Activated CD8-positive, alpha-beta memory T cell treated with anti-CD3 and anti-CD28 coated beads, Interleukin-2, amount 10 ng/mL, durations not matched to agents 7 days and 5 days (primary cell): ENCODE data around the gene TCF20. TPM values are rescaled to one million over a fixed set of nuclear protein-coding genes. Genes with fewer than 3 reads are reported as not detected.

Source experiments
- ATAC-seq: fragments of 150-1000 bp; cut with Tn5 transposase; one replicate; pipeline ENCODE4 v1.10.0; 2021; ENCODE audit warnings: moderate library complexity
- CTCF ChIA-PET: fragments of 350-600 bp; sonication (Branson Sonifier 250); formaldehyde crosslinking; loops from one replicate; lab custom pipeline; 2021; ENCODE audit warnings: antibody characterized with exemption; lab: Charles Lee
- DNase-seq: peaks from one replicate; pipeline ENCODE4 v3.0.0-alpha.2; 2020
- H3K27ac Mint-ChIP-seq: one replicate; pipeline ENCODE4 v1.8.0; 2021; ENCODE audit warnings: mild to moderate bottlenecking, mixed read lengths
- H3K27me3 Mint-ChIP-seq: one replicate; pipeline ENCODE4 v1.8.0; 2021; ENCODE audit warnings: mixed read lengths
- H3K36me3 Mint-ChIP-seq: one replicate; pipeline ENCODE4 v1.8.0; 2021; ENCODE audit warnings: mild to moderate bottlenecking, mixed read lengths
- H3K4me1 Mint-ChIP-seq: one replicate; pipeline ENCODE4 v1.8.0; 2021; ENCODE audit warnings: mixed read lengths
- H3K4me3 Mint-ChIP-seq: one replicate; pipeline ENCODE4 v1.8.0; 2021; ENCODE audit warnings: mild to moderate bottlenecking, moderate library complexity, mixed read lengths
- H3K9me3 Mint-ChIP-seq: one replicate; pipeline ENCODE4 v1.8.0; 2022; ENCODE audit warnings: low read depth, mixed read lengths
- total RNA-seq, 2 experiments: library from RNA; stranded (reverse); gene quantifications; one replicate each; pipeline ENCODE4 v1.2.3, GENCODE V29; 2021

TCF20 gene
- 10 to 100 TPM; 73.1 to 82.5 TPM for total RNA-seq

GRCh38 chr22:42270510-42271190 lies at the start of gene TCF20:
TSS of gene TCF20 (minus strand) at chr22:42270653. CDS start at chr22:42215305, 55,348 bp downstream.
- peak within 1 kb of the TSS; percentile 73 for H3K27ac Mint-ChIP-seq
- CTCF ChIA-PET, result no interaction called here
- ATAC-seq (peak; percentile 84), DNase-seq (peak; percentile 82)
- no peaks in the 10 kb centered on the region for H3K9me3 Mint-ChIP-seq
- H3K27me3 Mint-ChIP-seq, result no peaks in the 10 kb centered on the region
- H3K4me1 Mint-ChIP-seq, result peaks cover 24% of the 10 kb centered on the region
- H3K4me3 Mint-ChIP-seq, result peak within 1 kb of the TSS; percentile 87
- peaks cover 7% of the 10 kb centered on the region for H3K36me3 Mint-ChIP-seq

DNA sequence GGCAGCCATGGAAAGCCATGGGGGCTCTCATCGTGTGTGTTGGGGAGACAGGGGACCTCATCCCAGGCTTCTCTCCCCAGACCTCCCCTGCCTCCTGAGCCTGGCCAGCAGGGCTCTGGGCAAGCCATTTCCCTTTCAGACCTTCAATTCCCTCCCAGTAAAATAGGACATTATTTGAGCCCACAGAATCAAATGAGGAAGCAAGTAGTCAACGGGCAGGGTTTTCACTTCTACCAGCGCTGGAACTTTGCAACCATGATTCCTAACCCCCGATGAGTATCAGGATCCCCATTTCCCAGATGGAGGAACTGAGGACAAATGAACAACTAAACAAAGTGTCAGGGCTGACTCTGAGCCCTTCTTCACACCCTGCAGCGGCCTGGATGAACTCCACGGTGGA lies 48.9 kb upstream of the TCF20 start:
- DNase-seq, result no peak
- Mint-ChIP-seq H3K4me3 (no peak overlapping the region), H3K4me1 (peaks cover 12% of the 10 kb centered on the region), H3K9me3 (peaks cover 4% of the 10 kb centered on the region), H3K27ac (no peak overlapping the region), H3K36me3 (peaks cover 1% of the 10 kb centered on the region), H3K27me3 (no peaks in the 10 kb centered on the region)
- no peak for ATAC-seq
- CTCF ChIA-PET, result no interaction called here

DNA sequence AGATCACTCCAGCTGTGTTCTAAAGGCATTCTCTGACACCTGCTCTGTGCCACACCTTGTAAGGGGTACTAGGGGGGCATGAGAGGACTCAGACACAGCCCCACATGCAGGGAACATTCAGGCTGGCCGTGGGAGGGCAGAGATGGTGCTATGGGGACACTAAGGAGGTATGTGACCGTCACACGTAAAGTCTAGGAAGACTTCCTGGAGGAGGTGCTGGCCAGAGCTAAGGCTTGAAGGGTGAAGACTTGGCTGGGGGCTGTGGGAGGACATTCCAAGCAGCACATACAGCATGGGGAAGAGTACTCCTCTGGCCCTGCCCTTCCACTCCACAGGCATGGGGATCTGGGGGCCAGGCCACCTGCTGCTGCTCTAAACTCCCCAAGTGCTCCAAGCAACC lies 48.5 kb upstream of the TCF20 start:
- Mint-ChIP-seq H3K4me3 (no peak overlapping the region), H3K27ac (no peak overlapping the region), H3K9me3 (peaks cover 4% of the 10 kb centered on the region), H3K4me1 (peaks cover 12% of the 10 kb centered on the region), H3K27me3 (no peaks in the 10 kb centered on the region), H3K36me3 (peaks cover 1% of the 10 kb centered on the region)
- ATAC-seq, result no peak
- DNase-seq, result no peak
- CTCF ChIA-PET, result no interaction called here

DNA sequence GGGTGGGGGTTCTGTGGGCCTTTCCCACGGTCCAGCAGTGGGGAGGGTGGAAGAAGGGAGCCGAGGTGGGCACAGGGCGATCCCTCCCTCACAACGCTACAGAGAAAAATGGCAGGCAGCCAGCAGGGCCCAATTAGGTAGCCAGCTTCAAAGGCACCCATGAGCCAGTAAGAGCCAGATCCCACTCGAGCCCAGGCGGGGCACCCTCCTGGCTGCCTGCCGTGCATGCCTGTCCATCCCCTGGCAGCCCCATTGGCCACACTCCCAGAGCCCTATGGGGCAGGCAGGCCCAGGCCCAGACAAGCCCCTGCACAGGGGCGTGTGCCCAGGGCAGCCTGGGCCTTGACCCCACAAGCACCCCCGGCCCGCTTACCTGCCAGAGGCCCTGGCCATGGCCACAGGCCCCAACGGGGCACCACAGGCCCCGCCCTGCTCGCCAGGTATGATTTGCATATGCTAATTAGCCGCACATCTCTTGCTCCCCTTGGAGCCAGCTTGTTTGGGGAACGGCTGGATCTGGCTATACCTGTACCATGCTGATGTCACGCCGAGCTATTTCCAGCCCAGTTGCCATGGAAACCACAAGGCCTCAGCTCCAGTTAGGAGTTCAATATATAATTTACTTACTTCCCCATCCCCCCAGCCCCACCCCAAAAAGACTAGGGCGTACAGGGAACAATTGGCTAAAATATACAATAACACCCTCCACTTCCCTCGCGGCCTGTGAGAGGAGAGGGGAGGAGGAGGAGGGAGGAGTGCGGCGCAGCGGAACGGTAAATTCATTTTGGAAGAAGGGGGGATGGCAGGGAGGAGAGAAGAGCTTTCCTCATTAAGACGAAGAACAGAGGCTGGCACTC lies 47.5 kb upstream of the TCF20 start:
- Mint-ChIP-seq H3K27me3 (no peaks in the 10 kb centered on the region), H3K4me1 (peaks cover 13% of the 10 kb centered on the region), H3K27ac (no peak overlapping the region), H3K36me3 (no peaks in the 10 kb centered on the region), H3K9me3 (no peaks in the 10 kb centered on the region), H3K4me3 (no peak overlapping the region)
- DNase-seq (no peak), ATAC-seq (no peak)
- CTCF ChIA-PET, result interaction anchor here (1.1 kb wide), 1 partner anchor 38 kb away, joined by 3 read pairs; no protein-coding TSS in a partner anchor

DNA sequence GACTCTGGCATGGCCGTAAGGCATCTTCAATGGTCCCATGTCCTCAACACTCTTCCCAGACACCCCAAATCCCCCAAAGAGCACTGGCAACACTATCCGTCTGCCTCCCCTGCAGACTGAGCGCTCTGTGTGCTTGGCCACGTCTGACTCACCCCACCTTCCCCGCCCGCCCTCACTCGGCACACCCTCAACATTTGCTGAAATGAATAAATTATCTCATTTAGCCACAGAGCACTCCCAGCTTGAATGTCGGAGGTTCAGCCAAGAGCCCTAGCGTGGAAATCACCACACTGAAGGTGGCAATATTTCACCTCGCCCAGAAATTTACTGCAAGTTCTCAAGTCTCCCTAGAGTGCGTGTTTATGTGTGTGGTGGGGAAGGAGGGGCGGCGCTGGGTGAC lies 46.6 kb upstream of the TCF20 start:
- Mint-ChIP-seq H3K36me3 (no peaks in the 10 kb centered on the region), H3K27me3 (no peaks in the 10 kb centered on the region), H3K4me3 (no peak overlapping the region), H3K27ac (no peak overlapping the region), H3K4me1 (peaks cover 13% of the 10 kb centered on the region), H3K9me3 (no peaks in the 10 kb centered on the region)
- peak; percentile 69 for DNase-seq
- peak; percentile 84 for ATAC-seq
- CTCF ChIA-PET, result interaction anchor here (1.1 kb wide), 1 partner anchor 39 kb away, joined by 3 read pairs; no protein-coding TSS in a partner anchor

- Mint-ChIP-seq H3K9me3 (no peaks in the 10 kb centered on the region), H3K36me3 (no peaks in the 10 kb centered on the region), H3K4me1 (peaks cover 13% of the 10 kb centered on the region), H3K4me3 (no peak overlapping the region), H3K27ac (peak overlapping the region; percentile 44), H3K27me3 (no peaks in the 10 kb centered on the region)
- DNase-seq, result no peak
- CTCF ChIA-PET, result interaction anchor here (0.7 kb wide), 1 partner anchor 146 kb away, joined by 3 read pairs; no protein-coding TSS in a partner anchor
- no peak for ATAC-seq
Observed at GRCh38 chr22:42315392-42315756, 44.9 kb upstream of the TCF20 start.

- DNase-seq (no peak), ATAC-seq (no peak)
- no peaks in the 10 kb centered on the region for H3K36me3 Mint-ChIP-seq
- H3K4me3 Mint-ChIP-seq, result no peak overlapping the region
- H3K9me3 Mint-ChIP-seq, result no peaks in the 10 kb centered on the region
- CTCF ChIA-PET, result interaction anchor here (0.7 kb wide), 1 partner anchor 146 kb away, joined by 3 read pairs; no protein-coding TSS in a partner anchor
- peaks cover 13% of the 10 kb centered on the region for H3K4me1 Mint-ChIP-seq
- no peaks in the 10 kb centered on the region for H3K27me3 Mint-ChIP-seq
- peak overlapping the region; percentile 44 for H3K27ac Mint-ChIP-seq
Observed at GRCh38 chr22:42314709-42315391, 44.4 kb upstream of the TCF20 start.

DNA sequence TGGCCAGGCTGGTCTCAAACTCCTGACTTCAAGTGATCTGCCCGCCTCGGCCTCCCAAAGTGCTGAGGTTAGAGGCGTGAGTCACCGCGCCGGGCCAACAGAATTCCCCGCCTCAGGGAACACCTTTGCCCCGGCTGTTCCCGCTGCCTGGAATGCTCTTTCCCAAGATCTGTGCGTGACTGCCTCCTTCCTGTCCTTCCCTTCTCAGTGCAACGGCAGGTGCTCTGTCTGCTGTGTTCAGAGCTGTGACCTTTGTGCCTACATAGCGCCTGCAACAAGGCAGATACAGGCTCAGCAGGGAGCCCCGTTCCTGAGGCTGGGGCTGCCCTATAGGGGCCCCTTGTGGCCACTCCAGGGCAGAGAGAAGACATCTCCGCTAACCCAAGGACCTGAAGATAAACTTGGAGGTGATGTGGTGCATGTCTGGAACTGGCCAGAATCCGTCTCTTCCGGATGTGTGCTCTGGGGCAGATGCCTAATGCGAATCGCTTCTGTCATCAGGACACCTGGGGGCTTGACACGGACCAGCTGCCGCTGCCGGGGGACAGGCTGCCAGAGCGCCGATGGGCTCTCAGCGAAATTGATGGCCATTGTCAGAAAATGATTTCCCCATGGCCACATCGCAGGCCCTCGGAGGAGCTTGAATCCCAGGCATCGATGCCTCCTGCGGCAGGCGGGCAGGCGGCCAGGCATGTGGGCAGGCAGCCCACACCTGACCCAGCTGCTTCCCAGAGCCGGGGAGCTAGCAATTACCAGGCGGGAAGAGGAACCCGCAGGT lies 43.5 kb upstream of the TCF20 start:
- H3K4me3 Mint-ChIP-seq, result no peak overlapping the region
- ATAC-seq, result no peak
- no peak overlapping the region for H3K27ac Mint-ChIP-seq
- H3K4me1 Mint-ChIP-seq, result peaks cover 13% of the 10 kb centered on the region
- H3K36me3 Mint-ChIP-seq, result no peaks in the 10 kb centered on the region
- DNase-seq, result no peak
- CTCF ChIA-PET, result interaction anchor here (1.2 kb wide), 1 partner anchor 124 kb away, joined by 3 read pairs; no protein-coding TSS in a partner anchor
- no peaks in the 10 kb centered on the region for H3K9me3 Mint-ChIP-seq
- no peaks in the 10 kb centered on the region for H3K27me3 Mint-ChIP-seq

- H3K27me3 Mint-ChIP-seq, result no peaks in the 10 kb centered on the region
- H3K9me3 Mint-ChIP-seq, result no peaks in the 10 kb centered on the region
- CTCF ChIA-PET, result interaction anchor here (1.2 to 1.8 kb wide), 2 partner anchors 125 to 144 kb away, joined by 3 to 6 read pairs; no protein-coding TSS in a partner anchor
- peaks cover 13% of the 10 kb centered on the region for H3K4me1 Mint-ChIP-seq
- H3K4me3 Mint-ChIP-seq, result no peak overlapping the region
- DNase-seq (no peak), ATAC-seq (no peak)
- H3K27ac Mint-ChIP-seq, result no peak overlapping the region
- H3K36me3 Mint-ChIP-seq, result no peaks in the 10 kb centered on the region
Observed at GRCh38 chr22:42313204-42313603, 42.8 kb upstream of the TCF20 start.

DNA sequence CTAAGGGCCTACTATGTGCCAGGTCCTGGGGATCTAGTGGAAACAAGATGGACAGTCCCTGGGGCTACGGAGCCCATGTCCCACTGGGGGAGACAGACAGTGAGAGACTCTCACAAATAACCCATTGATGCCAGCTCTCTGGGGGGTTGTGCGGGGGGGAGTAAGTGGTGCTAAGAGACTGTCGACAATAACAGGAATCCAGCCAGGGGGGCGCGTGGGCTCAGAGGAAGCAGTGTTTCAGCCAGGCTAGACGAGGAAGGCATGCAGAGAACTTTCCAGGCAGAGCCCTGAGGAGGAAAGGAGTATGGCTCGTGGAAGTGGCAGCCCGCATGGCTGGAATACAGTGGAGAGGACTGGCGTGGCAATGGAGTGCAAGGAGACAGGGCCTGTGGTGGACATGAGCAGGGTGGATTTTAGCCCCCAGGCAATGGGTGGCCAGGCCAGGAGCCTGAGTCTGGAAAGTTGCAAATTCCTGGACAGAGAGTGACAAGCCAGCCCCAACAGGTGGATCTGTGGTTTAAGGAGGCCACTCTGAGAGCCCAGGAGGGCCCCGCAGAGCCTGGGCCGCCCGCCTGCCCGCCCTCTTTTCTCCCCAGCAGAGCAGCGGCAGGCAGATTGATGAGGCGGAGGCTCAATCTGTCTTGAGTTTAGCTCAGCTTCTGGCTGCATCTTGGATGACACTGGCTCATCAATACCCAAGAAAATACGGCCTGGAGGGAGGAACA lies 40.0 kb upstream of the TCF20 start:
- H3K27me3 Mint-ChIP-seq, result peaks cover under 1% of the 10 kb centered on the region

DNA sequence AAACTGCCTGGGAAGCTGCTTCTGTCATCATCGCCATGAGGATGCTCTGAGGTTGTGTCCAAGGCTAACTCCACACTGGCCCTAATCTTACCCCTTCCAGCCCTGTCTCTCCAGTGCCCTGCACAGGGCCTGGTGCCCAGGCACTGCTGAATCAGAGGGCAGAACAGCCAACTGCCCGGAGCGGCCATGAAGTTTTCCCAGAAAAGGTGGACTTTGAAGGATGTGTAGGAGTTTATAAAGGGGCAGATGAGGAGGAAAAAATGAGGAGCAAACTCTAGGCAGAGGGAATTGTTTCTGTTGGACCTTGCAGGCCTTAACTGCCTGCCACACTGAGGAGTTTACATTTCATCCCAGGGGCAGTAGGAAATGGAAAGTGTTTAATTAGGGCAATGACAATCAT lies 39.4 kb upstream of the TCF20 start:
- H3K9me3 Mint-ChIP-seq, result no peaks in the 10 kb centered on the region
- H3K4me1 Mint-ChIP-seq, result peaks cover 2% of the 10 kb centered on the region
- H3K27ac Mint-ChIP-seq, result no peak overlapping the region
- no peak for ATAC-seq
- no peaks in the 10 kb centered on the region for H3K36me3 Mint-ChIP-seq
- peaks cover 3% of the 10 kb centered on the region for H3K27me3 Mint-ChIP-seq
- no peak for DNase-seq
- no peak overlapping the region for H3K4me3 Mint-ChIP-seq
- CTCF ChIA-PET, result no interaction called here

More for the DNA sequence above, 40.0 kb upstream of the TCF20 start:
- peaks cover 5% of the 10 kb centered on the region for H3K4me1 Mint-ChIP-seq
- no peak overlapping the region for H3K27ac Mint-ChIP-seq
- no peak overlapping the region for H3K4me3 Mint-ChIP-seq
- DNase-seq (no peak), ATAC-seq (no peak)
- H3K36me3 Mint-ChIP-seq, result no peaks in the 10 kb centered on the region
- CTCF ChIA-PET, result no interaction called here
- no peaks in the 10 kb centered on the region for H3K9me3 Mint-ChIP-seq

DNA sequence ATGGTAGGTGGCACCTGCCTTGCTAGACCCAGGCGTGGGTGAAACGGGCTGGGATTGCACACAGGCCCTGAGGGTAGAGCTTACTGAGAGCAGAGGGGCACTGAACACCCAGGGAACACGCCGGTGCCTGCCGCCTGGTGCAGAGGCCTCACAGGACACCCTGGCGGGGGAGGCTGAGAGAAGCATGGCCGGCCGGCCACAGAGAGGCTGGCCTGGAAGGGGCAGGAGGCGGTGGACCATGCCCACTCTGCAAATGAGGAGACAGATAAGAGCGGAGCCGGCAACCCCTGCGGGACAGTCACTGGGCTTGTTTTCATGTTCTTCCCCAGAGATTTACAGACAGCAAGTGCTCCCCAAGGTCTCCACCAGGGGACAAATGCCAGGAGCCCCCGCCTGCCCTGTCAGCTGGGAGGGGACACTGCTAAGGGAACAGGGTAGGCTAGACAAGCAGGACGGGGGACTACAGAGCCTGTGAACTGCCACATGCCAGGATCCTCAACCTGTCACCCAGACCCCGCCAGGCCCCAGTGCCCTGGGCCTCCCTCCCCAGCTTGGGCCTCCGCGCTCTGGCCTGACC lies 38.5 kb upstream of the TCF20 start:
- no peak overlapping the region for H3K27ac Mint-ChIP-seq
- ATAC-seq (no peak), DNase-seq (no peak)
- no peaks in the 10 kb centered on the region for H3K9me3 Mint-ChIP-seq
- no peak overlapping the region for H3K4me3 Mint-ChIP-seq
- H3K27me3 Mint-ChIP-seq, result peaks cover 3% of the 10 kb centered on the region
- CTCF ChIA-PET, result no interaction called here
- H3K4me1 Mint-ChIP-seq, result peaks cover 1% of the 10 kb centered on the region
- no peaks in the 10 kb centered on the region for H3K36me3 Mint-ChIP-seq
